Activated T-helper 9 cell treated with anti-CD3 and anti-CD28 coated beads, Interleukin-2, amount 50 U/mL, for 16 hours (primary cell): Measurements from ENCODE around the gene TTLL13.
"Not testable (repeated sequence)": the region's sequence is repeated elsewhere in the genome, so short reads cannot be mapped to it uniquely, and the experiment has no call there.

Experiments used
- DNase-seq: peaks from one replicate; pipeline ENCODE4 v3.0.0-alpha.2; 2020; ENCODE audit warnings: low read depth

TTLL13 gene

GRCh38 chr15:90287101-90287500 is 37.7 kb downstream of the TTLL13 start:
- DNase-seq, result no peak

GRCh38 chr15:90287946-90288345 is 38.6 kb downstream of the TTLL13 start:
- no peak for DNase-seq

GRCh38 chr15:90291679-90292356 is 42.5 kb downstream of the TTLL13 start:
- no peak for DNase-seq

- peak; percentile 47 for DNase-seq
Measured at GRCh38 chr15:90293040-90293810, 43.9 kb downstream of the TTLL13 start.

- no peak for DNase-seq
Measured at GRCh38 chr15:90294159-90294558, 44.8 kb downstream of the TTLL13 start.

- DNase-seq, result no peak
Measured at GRCh38 chr15:90294601-90295269, 45.4 kb downstream of the TTLL13 start.

- DNase-seq, result no peak
Measured at GRCh38 chr15:90295270-90295648, 45.9 kb downstream of the TTLL13 start.

GRCh38 chr15:90296316-90296884 is 47.0 kb downstream of the TTLL13 start:
- DNase-seq, result not testable (repeated sequence)

GRCh38 chr15:90297021-90297420 is 47.7 kb downstream of the TTLL13 start:
- no peak for DNase-seq

- no peak for DNase-seq
Measured at GRCh38 chr15:90300541-90300940, 51.2 kb downstream of the TTLL13 start.

- peak; percentile 41 for DNase-seq
Measured at GRCh38 chr15:90300988-90301706, 51.8 kb downstream of the TTLL13 start.

GRCh38 chr15:90301707-90302300 is 52.4 kb downstream of the TTLL13 start:
- DNase-seq, result no peak

GRCh38 chr15:90305355-90305754 is 56.0 kb downstream of the TTLL13 start:
- not testable (repeated sequence) for DNase-seq

GRCh38 chr15:90305932-90306331 is 56.6 kb downstream of the TTLL13 start:
- DNase-seq, result no peak

- DNase-seq, result peak; percentile 6
Measured at GRCh38 chr15:90306560-90306959, 57.2 kb downstream of the TTLL13 start.

GRCh38 chr15:90307661-90308060 is 58.3 kb downstream of the TTLL13 start:
- no peak for DNase-seq

GRCh38 chr15:90309020-90309419 is 59.7 kb downstream of the TTLL13 start:
- DNase-seq, result no peak
